ENCODE data around the gene INTS3. TPM values are rescaled to one million over a fixed set of nuclear protein-coding genes. Genes with fewer than 3 reads are reported as not detected.

The INTS3 gene
- total RNA-seq, 4 donors from 2014 or later, result 24.3 to 75.1 (median 42.4) TPM

DNA sequence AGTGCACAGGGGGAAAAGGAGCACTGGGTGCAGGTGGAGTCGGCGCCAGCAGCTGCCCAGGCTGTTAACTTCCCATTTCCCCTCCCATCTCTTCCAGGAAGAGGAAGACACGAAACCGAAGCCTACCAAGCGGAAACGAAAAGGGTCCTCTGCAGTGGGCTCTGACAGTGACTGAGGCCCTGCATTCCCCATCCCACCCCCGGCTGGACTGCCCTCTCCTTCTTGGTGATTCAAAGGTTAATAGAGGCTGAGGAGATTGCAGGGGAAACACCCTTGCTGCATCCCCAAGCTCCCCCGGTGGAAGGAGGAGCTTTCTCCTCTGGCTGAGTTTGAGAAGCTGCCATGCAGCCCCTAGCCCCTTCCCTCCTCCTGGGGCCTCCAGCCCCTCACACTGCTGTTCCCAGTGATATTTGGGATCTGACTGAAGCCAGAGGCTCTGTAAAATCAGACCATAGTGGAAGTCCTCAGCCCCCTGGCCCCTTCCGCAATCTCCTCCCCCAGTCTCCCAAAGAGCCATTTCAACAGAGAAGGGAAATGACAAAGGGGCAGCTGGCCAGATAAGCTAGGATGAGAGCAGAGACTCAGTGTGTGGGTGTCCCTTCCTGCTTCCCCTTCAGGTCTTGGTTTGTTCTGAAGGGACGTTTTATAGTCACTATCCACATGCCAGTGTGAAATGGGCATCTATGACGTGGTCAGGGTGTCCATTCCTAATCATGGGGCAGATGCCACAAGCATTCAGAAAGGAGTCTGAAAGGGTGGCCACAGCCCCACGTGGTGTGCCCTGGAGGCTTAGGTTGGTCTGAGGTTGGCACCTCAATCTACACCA lies 45.5 kb downstream of the INTS3 start:
- Histone ChIP-seq H3K4me1 (peaks cover 3 to 31% (median 11%) of the 10 kb centered on the region in 4 donors), H3K27ac (peak overlapping the region in 2 of 4 donors; percentile 39 to 41), H3K27me3 (no peaks in the 10 kb centered on the region), H3K9me3 (no peaks in the 10 kb centered on the region), H3K36me3 (peaks cover 0 to 43% (median 0%) of the 10 kb centered on the region in 3 donors), H3K4me3 (no peak overlapping the region)
- TF ChIP-seq, protein P1, sequence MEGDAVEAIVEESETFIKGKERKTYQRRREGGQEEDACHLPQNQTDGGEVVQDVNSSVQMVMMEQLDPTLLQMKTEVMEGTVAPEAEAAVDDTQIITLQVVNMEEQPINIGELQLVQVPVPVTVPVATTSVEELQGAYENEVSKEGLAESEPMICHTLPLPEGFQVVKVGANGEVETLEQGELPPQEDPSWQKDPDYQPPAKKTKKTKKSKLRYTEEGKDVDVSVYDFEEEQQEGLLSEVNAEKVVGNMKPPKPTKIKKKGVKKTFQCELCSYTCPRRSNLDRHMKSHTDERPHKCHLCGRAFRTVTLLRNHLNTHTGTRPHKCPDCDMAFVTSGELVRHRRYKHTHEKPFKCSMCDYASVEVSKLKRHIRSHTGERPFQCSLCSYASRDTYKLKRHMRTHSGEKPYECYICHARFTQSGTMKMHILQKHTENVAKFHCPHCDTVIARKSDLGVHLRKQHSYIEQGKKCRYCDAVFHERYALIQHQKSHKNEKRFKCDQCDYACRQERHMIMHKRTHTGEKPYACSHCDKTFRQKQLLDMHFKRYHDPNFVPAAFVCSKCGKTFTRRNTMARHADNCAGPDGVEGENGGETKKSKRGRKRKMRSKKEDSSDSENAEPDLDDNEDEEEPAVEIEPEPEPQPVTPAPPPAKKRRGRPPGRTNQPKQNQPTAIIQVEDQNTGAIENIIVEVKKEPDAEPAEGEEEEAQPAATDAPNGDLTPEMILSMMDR (IDR thresholded peaks at IDR 0.05), result no peak
- no peak for TF ChIP-seq POLR2A (IDR thresholded peaks at IDR 0.05)
- no peak for DNase-seq

DNA sequence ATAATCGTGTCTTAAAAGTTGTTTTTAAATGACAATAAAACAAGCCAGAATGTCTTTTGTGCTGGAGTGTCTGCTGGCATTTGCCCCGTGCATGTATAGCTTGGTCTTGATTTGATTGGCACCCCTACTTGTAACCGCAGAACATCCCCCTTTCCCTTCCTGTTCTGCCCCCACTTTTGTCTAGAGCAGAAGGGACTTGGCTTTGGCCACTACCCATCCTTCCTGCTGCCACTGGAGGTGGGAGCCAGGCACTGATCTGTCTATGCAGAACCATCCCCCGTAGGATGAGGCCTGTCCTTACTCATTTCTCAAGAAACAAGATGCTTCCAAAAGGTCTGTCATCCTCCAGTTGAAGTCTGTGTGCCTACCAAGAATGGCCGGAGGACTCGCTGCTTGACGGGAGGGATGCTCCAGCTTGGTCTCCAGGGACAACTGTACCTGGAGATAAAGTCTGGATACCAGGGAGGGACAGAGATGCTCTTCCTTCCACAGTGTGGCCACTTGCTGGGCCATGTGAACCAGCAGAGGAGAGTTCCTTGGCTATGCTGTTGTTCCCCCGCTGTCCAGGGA lies 46.3 kb downstream of the INTS3 start:
- H3K4me1 ChIP-seq, result peaks cover 3 to 23% (median 11%) of the 10 kb centered on the region in 4 donors
- TF ChIP-seq, protein P1 (IDR thresholded peaks at IDR 0.05), result no peak
- TF ChIP-seq POLR2A (IDR thresholded peaks at IDR 0.05), result no peak
- H3K27me3 ChIP-seq, result no peaks in the 10 kb centered on the region
- H3K36me3 ChIP-seq, result peaks cover 0 to 35% (median 0%) of the 10 kb centered on the region in 3 donors
- H3K27ac ChIP-seq, result peak overlapping the region; percentile 16 to 89 (median 80)
- DNase-seq, result no peak
- H3K4me3 ChIP-seq, result no peak overlapping the region
- H3K9me3 ChIP-seq, result no peaks in the 10 kb centered on the region

DNA sequence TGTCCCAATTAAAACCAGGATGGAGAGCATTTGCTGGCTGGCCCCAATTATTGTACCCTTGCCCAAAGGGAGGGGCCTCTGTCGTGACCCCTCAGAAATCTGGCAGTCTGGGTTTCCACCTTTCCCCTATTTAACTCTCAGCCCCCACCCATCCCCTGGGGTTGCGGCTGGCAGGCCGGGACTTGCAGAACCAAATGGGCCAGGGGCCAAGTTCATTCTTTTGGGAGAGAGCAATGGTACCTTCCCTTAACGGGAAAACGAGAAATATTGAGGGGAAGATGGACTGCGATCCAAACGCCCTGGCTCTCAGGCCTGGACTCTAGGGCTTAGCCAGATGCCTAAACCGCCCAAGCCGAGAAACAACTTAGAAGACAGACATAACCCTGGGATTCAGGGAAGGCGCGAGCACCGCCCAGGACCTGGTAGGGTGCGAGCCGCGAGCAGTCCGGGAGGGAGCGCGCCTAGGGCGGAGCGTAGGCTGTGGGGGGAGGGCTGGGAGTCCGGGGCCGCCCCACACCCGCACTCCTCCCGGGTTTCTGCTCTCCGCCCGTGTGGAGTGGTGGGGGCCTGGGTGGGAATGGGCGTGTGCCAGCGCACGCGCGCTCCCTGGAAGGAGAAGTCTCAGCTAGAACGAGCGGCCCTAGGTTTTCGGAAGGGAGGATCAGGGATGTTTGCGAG lies 47.1 kb downstream of the INTS3 start, which contains the start of gene SLC27A3:
TSS of gene SLC27A3 (plus strand) at position 628 of the 678 bp plus-strand sequence. CDS start 91 bp downstream, outside the sequence.
- Histone ChIP-seq H3K4me3 (peak within 1 kb of the TSS; percentile 70 to 91 (median 80)), H3K36me3 (peaks cover 0 to 28% (median 0%) of the 10 kb centered on the region in 3 donors), H3K27ac (peak within 1 kb of the TSS; percentile 75 to 90 (median 88)), H3K4me1 (peaks cover 3 to 22% (median 11%) of the 10 kb centered on the region in 4 donors), H3K9me3 (no peaks in the 10 kb centered on the region), H3K27me3 (no peaks in the 10 kb centered on the region)
- DNase-seq, result peak in 1 of 3 donors; percentile 82
- TF ChIP-seq, protein P1 (IDR thresholded peaks at IDR 0.05), result no peak
- peak in 1 of 2 donors; percentile 20 for TF ChIP-seq POLR2A (IDR thresholded peaks at IDR 0.05)

GRCh38 chr1:153775458-153776327 lies 47.8 kb downstream of the INTS3 start:
- H3K36me3 ChIP-seq, result peaks cover 0 to 23% (median 0%) of the 10 kb centered on the region in 3 donors
- H3K9me3 ChIP-seq, result no peaks in the 10 kb centered on the region
- H3K4me1 ChIP-seq, result peaks cover 3 to 22% (median 11%) of the 10 kb centered on the region in 4 donors
- DNase-seq, result peak; percentile 80 to 89 (median 81)
- H3K27ac ChIP-seq, result peak overlapping the region; percentile 75 to 90 (median 88)
- TF ChIP-seq, protein P1 (IDR thresholded peaks at IDR 0.05), result peak in 3 of 6 experiments; percentile 10 to 22 (median 19)
- TF ChIP-seq POLR2A (IDR thresholded peaks at IDR 0.05), result no peak
- H3K27me3 ChIP-seq, result no peaks in the 10 kb centered on the region
- peak overlapping the region; percentile 70 to 91 (median 80) for H3K4me3 ChIP-seq
